ENCODE results near the gene DHRS3. TPM values are rescaled to one million over a fixed set of nuclear protein-coding genes. Genes with fewer than 3 reads are reported as not detected.

The DHRS3 gene
- total RNA-seq, 1 donor from 2014 or later, result 60.5 TPM

- no peak overlapping the region for H3K4me3 ChIP-seq (ENCODE audit: low read depth, low read length)
- no peak for DNase-seq (ENCODE audit: low read depth)
- TF ChIP-seq CTCF (conservative IDR thresholded peaks at IDR 0.05; ENCODE audit: low read depth, low read length), result no peak
Measured at GRCh38 chr1:12585536-12585935, 32.5 kb downstream of the DHRS3 start.

GRCh38 chr1:12584900-12585525 is 33.0 kb downstream of the DHRS3 start:
- no peak for TF ChIP-seq CTCF (conservative IDR thresholded peaks at IDR 0.05; ENCODE audit: low read depth, low read length)
- DNase-seq (ENCODE audit: low read depth), result no peak
- no peak overlapping the region for H3K4me3 ChIP-seq (ENCODE audit: low read depth, low read length)

GRCh38 chr1:12583484-12583883 is 34.5 kb downstream of the DHRS3 start:
- no peak for DNase-seq (ENCODE audit: low read depth)
- no peak overlapping the region for H3K4me3 ChIP-seq (ENCODE audit: low read depth, low read length)
- no peak for TF ChIP-seq CTCF (conservative IDR thresholded peaks at IDR 0.05; ENCODE audit: low read depth, low read length)

- no peak for DNase-seq (ENCODE audit: low read depth)
- no peak overlapping the region for H3K4me3 ChIP-seq (ENCODE audit: low read depth, low read length)
- no peak for TF ChIP-seq CTCF (conservative IDR thresholded peaks at IDR 0.05; ENCODE audit: low read depth, low read length)
Measured at GRCh38 chr1:12582649-12583048, 35.4 kb downstream of the DHRS3 start.

- H3K4me3 ChIP-seq (ENCODE audit: low read depth, low read length), result no peak overlapping the region
- no peak for TF ChIP-seq CTCF (conservative IDR thresholded peaks at IDR 0.05; ENCODE audit: low read depth, low read length)
- no peak for DNase-seq (ENCODE audit: low read depth)
Measured at GRCh38 chr1:12581179-12581578, 36.8 kb downstream of the DHRS3 start.

GRCh38 chr1:12580054-12580887 is 37.7 kb downstream of the DHRS3 start:
- no peak overlapping the region for H3K4me3 ChIP-seq (ENCODE audit: low read depth, low read length)
- no peak for DNase-seq (ENCODE audit: low read depth)
- no peak for TF ChIP-seq CTCF (conservative IDR thresholded peaks at IDR 0.05; ENCODE audit: low read depth, low read length)

All from epithelial cell of proximal tubule (primary cell).